SK-MEL-5 (cell line): ENCODE results near the gene RABL2A. TPM values are rescaled to one million over a fixed set of nuclear protein-coding genes. Genes with fewer than 3 reads are reported as not detected.
"Not testable (repeated sequence)": the region's sequence is repeated elsewhere in the genome, so short reads cannot be mapped to it uniquely, and the experiment has no call there.

Source experiments
- DNase-seq: peaks from one replicate; pipeline ENCODE4 v3.0.0-alpha.2; 2016; ENCODE audit warnings: low read depth, low spot score
- in situ Hi-C: cut with HindIII; loops from 2 replicates; pipeline ENCODE4 v1.10.0; 2016; ENCODE audit warnings: low sequenced_read_pairs, high pct_unique_total_duplicates, low pct_unique_long_range_greater_than_20kb
- polyA plus RNA-seq, 2 experiments: library from polyadenylated mRNA; depleted of rRNA; stranded (reverse); fragments of >200 nt; gene quantifications; 2 replicates each; pipeline ENCODE4 v1.2.3, GENCODE V29; 2015
- total RNA-seq: library from RNA; depleted of rRNA; stranded (reverse); fragments of >200 nt; shearing (Covaris generic); gene quantifications from 2 replicates; pipeline ENCODE4 v1.2.3, GENCODE V29; 2014; rRNA removed

The RABL2A gene
- 2.8 and 5.2 TPM in 2 replicates for total RNA-seq
- polyA plus RNA-seq (2015; cell fraction: cytosol; rRNA removed): 5.3 and 6.6 TPM in 2 replicates
- polyA plus RNA-seq (2015; cell fraction: nucleus; rRNA removed): 22.9 and 48.8 TPM in 2 replicates

DNA sequence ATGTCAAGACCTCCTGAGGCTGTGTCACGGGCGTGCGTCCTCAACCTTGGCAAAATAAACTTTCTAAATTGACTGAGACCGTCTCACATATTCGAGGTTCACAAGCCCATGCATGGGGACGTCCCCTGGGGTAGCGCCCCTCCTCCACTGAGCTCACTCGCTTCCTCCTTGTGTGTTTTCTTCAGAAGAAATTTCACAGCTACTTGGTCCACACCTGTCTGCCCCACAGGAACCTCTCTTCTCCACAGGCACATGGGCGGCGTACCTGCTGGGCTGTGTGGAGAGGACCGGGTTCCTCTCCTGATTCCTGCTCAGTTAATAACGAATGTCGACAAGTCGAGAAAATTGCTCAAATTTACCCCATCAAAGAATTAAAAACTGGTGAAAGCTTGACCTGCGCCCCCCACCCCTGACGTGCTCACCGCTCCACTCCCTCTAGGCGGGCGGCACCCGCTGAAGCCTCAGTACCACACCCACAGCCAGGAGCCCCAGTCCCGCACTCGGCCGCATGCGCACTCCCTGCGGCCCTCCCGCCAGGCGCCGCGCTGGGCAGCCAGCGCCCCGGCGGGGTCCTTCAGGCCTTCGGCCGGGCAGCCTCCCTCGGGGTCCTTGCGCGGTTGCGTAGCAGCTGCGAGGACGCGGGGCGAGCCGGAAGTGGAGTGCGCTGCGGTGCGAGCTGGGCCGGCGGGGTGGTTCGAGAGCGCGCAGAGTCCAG, at the start of gene RABL2A:
RABL2A (plus strand) TSS at position 651 of the 715 bp plus-strand sequence. CDS start 1,341 bp downstream, outside the sequence.
- peak; percentile 69 for DNase-seq
- in situ Hi-C loops: not testable (repeated sequence)

- DNase-seq, in situ Hi-C loops: not testable (repeated sequence)
Observed at GRCh38 chr2:113578508-113578907, 48.6 kb upstream of the RABL2A start.

DNA sequence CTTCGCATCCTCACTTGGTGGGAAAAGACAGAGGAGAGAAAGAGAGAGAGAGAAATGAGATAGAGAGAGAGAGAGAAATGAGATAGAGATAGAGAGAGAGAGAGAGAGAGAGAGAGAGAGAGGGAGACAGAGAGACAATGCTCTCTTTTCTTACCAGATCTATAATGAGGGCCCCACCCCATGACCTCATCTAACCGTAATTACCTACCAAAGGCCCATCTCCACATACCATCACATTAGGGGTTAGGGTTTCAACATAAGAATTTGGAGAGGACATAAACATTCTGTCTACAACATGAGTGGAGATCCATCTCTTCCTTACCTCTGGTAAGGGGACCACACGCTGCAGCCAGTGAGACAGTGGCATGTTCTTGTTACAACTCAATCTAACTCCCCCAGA, 44.6 kb upstream of the RABL2A start:
- in situ Hi-C loops, DNase-seq: not testable (repeated sequence)

DNA sequence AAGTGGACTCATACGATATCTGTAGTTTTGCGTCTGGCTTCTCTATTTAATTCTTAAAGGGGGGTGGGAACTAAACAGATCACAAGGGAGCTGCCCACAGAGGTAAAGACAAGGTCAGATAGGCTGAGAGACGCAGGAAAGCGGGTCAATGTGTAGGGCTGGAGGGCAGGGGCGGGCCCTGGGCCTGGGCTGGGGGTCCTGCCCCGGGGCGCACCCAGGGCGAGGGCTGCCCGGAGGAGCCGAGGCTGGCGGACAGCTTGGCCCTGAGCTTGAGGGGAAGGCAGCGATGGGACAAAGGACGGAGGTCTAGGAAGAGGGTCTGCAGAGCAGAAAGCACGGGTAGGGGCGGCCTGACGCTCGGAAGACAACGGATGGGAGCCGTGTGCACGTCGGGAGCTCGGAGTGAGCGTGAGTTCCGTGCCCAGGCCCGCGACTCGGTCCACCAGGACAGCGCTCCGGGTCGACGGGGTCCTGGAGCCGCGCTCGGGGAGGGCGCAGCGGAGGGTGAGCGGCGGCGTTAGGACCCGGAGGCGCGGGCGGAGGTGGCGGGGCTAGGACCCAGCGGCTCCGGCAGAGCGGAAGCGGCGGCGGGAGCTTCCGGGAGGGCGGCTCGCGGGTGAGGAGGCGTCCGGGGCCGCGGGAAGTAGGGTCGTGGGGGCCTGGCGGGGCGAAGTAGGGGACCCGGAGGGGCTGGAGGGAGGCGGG, 43.4 kb upstream of the RABL2A start:
- in situ Hi-C loops: not testable (repeated sequence)
- peak; percentile 69 for DNase-seq

DNA sequence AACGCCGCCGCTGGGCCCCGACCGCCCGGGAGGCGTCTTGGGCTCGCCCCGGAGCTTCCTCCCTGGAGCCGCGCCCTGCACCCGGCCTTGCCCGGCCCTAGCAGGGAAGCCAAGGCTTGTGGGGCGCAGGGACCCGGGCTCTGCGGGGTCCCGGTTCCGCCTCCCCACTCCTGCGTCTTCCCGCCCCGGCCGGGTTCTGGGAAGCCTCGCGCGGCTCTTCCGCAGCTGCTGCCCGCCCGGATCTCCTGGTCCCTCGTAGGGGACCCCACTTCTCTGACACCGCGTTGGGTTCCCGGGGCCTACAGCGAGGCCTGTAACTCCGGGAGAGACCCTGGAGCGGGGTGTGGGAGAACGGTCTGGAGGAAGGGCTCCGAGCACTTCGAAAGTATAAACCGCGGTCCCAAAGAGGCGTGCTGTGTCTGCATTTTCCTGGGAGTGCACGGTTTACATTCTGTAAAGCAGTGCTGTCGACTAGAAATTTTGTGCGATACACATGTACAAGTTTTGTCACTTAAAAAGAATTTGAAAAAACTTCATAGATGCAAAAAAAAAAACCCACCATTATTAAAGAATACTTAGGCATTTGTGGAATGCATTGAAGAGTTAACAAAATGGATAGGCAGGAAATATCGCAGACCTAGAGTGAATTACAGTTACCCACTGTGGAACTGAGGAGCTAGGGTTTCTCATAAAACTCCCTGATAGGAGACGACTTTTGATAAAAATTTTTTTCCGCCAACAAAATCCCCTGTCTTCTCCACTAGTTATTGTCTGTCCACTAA, 42.6 kb upstream of the RABL2A start:
- DNase-seq, in situ Hi-C loops: not testable (repeated sequence)

DNA sequence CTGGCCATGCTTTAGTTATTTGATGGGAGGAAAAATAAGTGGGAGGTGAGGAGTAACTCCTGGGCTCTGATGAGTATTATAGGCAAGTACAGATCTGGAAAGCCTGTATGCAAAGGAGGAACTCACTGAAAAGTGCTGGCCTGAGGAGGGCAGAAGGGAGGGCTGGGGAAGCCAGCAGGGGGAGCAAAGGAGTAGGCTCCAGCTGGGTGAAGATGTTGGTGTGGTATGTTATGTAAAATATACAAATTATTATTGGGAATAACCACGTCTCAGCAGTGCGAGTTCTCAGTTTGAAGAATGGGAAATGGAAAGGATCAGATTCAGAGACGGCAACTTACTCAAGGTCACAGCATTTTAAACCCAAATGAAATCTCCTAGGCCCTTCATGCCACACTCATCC, 39.9 kb upstream of the RABL2A start:
- DNase-seq: peak; percentile 53
- in situ Hi-C loops: not testable (repeated sequence)

- in situ Hi-C loops, DNase-seq: not testable (repeated sequence)
Observed at GRCh38 chr2:113589591-113589990, 37.5 kb upstream of the RABL2A start.

GRCh38 chr2:113591926-113592325, 35.1 kb upstream of the RABL2A start:
- DNase-seq, in situ Hi-C loops: not testable (repeated sequence)

DNA sequence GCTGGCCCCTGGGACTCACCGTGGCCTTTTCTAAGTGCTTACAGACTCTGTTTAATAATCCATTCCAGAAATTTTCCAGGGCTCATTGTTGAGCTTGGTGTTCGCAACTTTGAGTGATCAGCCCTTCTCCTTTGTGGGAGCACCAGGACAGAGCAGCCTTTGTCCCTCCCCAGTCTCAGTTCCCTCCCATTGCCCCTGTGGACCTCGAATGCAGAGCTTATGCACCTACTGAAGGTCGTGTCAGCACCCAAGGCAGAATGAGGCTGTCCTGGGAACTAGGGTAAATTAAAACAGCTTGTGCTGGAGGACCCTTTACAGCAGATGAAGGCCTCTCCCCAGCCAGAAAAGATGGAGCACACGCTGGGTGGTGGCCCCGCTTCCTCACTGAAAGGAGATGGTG, 33.8 kb upstream of the RABL2A start:
- DNase-seq, in situ Hi-C loops: not testable (repeated sequence)

GRCh38 chr2:113595725-113596124, 31.3 kb upstream of the RABL2A start:
- in situ Hi-C loops, DNase-seq: not testable (repeated sequence)

DNA sequence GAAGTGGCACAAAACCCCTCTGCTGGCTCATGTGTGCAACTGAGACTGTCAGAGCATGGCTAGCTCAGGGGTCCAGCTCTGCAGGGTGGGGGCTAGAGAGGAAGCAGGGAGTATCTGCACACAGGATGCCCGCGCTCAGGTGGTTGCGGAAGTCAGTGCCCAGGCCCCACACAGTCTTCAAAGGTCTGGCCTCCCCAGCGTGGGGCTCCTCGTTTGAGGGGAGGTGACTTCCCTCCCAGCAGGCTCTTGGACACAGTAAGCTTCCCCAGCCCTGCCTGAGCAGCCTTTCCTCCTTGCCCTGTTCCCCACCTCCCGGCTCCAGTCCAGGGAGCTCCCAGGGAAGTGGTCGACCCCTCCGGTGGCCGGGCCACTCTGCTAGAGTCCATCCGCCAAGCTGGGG, 29.9 kb upstream of the RABL2A start:
- in situ Hi-C loops: not testable (repeated sequence)

GRCh38 chr2:113597572-113597971, 29.5 kb upstream of the RABL2A start:
- in situ Hi-C loops, DNase-seq: not testable (repeated sequence)

More for the DNA sequence above, 29.9 kb upstream of the RABL2A start:
- not testable (repeated sequence) for DNase-seq

GRCh38 chr2:113598180-113598579, 28.9 kb upstream of the RABL2A start:
- not testable (repeated sequence) for DNase-seq

DNA sequence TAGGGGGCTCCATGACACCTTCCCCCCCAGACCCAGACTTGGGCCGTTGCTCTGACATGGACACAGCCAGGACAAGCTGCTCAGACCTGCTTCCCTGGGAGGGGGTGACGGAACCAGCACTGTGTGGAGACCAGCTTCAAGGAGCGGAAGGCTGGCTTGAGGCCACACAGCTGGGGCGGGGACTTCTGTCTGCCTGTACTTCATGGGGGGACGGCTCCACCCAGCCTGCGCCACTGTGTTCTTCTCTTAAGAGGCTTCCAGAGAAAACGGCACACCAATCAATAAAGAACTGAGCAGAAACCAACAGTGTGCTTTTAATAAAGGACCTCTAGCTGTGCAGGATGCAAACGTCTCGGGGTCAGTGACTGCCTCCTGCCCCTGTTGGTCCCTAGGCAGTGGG, 28.3 kb upstream of the RABL2A start:
- in situ Hi-C loops, DNase-seq: not testable (repeated sequence)

More at GRCh38 chr2:113598180-113598579, 28.9 kb upstream of the RABL2A start:
- in situ Hi-C loops: not testable (repeated sequence)

DNA sequence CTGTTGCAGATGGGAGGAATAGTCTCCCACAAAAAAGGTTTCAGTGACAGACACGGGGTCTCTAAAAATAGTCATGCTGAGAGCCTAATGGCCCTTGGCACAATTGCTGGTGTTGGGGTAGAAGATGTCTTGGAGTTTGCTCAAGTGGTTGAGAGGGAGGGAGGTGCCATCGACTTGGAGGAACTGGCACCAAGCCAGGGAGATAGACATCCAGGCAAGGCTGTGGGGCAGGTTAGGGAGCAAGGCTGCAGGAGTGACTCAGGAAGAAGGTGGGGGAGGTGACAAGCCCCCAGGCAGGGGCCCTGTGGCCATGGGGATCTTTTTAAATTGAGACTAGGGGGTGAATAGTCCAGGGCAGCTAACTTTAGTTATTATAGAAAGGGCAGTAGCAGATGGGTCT, 27.9 kb upstream of the RABL2A start:
- in situ Hi-C loops, DNase-seq: not testable (repeated sequence)

DNA sequence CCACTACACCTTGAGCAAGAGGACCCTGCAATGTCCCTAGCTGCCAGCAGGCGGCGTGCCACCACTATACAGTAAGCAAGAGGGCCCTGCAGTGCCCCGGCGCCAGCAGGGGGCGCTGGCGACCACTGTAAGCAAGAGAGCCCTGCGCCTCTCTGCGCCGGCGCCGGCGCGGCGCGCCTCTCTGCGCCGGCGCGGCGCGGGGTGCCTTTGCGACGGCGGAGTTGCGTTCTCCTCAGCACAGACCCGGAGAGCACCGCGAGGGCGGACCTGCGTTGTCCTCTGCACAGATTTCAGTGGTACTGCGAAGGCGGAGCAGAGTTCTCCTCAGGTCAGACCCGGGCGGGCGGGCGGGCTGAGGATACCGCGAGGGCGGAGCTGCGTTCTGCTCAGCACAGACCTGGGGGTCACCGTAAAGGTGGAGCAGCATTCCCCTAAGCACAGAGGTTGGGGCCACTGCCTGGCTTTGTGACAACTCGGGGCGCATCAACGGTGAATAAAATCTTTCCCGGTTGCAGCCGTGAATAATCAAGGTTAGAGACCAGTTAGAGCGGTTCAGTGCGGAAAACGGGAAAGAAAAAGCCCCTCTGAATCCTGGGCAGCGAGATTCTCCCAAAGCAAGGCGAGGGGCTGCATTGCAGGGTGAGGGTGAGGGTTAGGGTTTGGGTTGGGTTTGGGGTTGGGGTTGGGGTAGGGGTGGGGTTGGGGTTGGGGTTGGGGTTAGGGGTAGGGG, 24.9 kb upstream of the RABL2A start:
- in situ Hi-C loops: not testable (repeated sequence)
- DNase-seq: peak; percentile 67

DNA sequence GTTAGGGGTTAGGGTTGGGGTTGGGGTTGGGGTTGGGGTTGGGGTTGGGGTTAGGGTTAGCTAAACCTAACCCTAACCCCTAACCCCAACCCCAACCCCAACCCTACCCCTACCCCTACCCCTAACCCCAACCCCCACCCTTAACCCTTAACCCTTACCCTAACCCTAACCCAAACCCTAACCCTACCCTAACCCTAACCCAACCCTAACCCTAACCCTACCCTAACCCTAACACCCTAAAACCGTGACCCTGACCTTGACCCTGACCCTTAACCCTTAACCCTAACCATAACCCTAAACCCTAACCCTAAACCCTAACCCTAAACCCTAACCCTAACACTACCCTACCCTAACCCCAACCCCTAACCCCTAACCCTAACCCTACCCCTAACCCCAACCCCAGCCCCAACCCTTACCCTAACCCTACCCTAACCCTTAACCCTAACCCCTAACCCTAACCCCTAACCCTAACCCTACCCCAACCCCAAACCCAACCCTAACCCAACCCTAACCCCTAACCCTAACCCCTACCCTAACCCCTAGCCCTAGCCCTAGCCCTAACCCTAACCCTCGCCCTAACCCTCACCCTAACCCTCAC, 24.1 kb upstream of the RABL2A start:
- no peak for DNase-seq
- in situ Hi-C loops: no loop called here
